Mammary epithelial cell (primary cell): ENCODE measurements around the gene KIF1B.

Source experiments
- EZH2 ChIP-seq: IDR thresholded peaks from 2 replicates; pipeline ENCODE4 v1.6.1; 2012; ENCODE audit warnings: low read length, inconsistent platforms, borderline replicate concordance
- TF ChIP-seq, protein P1 (sequence below), 2 donors: IDR thresholded peaks in 1 of 2; conservative IDR thresholded peaks in 1 of 2; 2 replicates each; pipeline ENCODE4 v1.5.1; 2011 to 2012; ENCODE audit warnings: inconsistent platforms in 2 of 2, low read length in 2 of 2, mild to moderate bottlenecking in 2 of 2, control low read depth in 1 of 2, low read depth in 1 of 2; ENCODE audit not compliant: insufficient read depth in 1 of 2; ENCODE audit errors: extremely low read depth in 1 of 2

DNA sequence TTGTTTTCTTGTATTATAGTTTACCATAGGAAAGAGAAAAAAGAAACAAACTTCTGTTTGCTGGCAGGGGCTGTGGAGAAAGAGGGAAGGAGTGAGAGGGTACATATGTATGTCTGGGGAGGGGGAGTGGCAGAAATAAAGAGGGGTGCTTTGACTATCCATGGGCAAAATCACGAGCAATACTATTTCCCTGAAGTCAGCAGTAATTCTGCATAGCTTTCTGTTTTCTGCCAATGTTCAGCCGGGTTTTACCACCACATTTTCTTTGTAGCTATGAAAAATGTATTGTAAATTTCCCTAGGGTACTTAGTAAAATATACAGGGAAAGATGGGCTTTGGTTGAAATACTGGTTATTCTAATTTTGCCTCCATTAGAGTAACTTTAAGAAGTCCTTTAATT, 143.3 kb downstream of the KIF1B start:
- TF ChIP-seq, protein P1, sequence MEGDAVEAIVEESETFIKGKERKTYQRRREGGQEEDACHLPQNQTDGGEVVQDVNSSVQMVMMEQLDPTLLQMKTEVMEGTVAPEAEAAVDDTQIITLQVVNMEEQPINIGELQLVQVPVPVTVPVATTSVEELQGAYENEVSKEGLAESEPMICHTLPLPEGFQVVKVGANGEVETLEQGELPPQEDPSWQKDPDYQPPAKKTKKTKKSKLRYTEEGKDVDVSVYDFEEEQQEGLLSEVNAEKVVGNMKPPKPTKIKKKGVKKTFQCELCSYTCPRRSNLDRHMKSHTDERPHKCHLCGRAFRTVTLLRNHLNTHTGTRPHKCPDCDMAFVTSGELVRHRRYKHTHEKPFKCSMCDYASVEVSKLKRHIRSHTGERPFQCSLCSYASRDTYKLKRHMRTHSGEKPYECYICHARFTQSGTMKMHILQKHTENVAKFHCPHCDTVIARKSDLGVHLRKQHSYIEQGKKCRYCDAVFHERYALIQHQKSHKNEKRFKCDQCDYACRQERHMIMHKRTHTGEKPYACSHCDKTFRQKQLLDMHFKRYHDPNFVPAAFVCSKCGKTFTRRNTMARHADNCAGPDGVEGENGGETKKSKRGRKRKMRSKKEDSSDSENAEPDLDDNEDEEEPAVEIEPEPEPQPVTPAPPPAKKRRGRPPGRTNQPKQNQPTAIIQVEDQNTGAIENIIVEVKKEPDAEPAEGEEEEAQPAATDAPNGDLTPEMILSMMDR (conservative IDR thresholded peaks at IDR 0.05 in 1 of 2, IDR thresholded peaks at IDR 0.05 in 1 of 2; ENCODE audit: extremely low read depth in 1 of 2, insufficient read depth in 1 of 2, low read depth in 1 of 2, low read length in 2 of 2), result no peak
- no peak for TF ChIP-seq EZH2
